Measurements from ENCODE around the gene TKTL2. TPM values are rescaled to one million over a fixed set of nuclear protein-coding genes. Genes with fewer than 3 reads are reported as not detected.
A peak's percentile ranks its signal among the peaks of the same experiment; 100 is the strongest.

The TKTL2 gene
- total and polyA plus RNA-seq, 11 donors: not detected

- WGBS, 4 donors: 91 to 96% (median 94%) methylated on average over 6 of the region's 6 CpGs
- TF ChIP-seq, protein P1, sequence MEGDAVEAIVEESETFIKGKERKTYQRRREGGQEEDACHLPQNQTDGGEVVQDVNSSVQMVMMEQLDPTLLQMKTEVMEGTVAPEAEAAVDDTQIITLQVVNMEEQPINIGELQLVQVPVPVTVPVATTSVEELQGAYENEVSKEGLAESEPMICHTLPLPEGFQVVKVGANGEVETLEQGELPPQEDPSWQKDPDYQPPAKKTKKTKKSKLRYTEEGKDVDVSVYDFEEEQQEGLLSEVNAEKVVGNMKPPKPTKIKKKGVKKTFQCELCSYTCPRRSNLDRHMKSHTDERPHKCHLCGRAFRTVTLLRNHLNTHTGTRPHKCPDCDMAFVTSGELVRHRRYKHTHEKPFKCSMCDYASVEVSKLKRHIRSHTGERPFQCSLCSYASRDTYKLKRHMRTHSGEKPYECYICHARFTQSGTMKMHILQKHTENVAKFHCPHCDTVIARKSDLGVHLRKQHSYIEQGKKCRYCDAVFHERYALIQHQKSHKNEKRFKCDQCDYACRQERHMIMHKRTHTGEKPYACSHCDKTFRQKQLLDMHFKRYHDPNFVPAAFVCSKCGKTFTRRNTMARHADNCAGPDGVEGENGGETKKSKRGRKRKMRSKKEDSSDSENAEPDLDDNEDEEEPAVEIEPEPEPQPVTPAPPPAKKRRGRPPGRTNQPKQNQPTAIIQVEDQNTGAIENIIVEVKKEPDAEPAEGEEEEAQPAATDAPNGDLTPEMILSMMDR (IDR thresholded peaks at IDR 0.05): no peak
- no peak for TF ChIP-seq POLR2A (IDR thresholded peaks at IDR 0.05)
- H3K27me3 ChIP-seq: no peaks in the 10 kb centered on the region
- H3K9me3 ChIP-seq: no peaks in the 10 kb centered on the region
- no peak overlapping the region for H3K4me3 ChIP-seq
- H3K27ac ChIP-seq: peak overlapping the region in 1 of 12 donors; percentile 92
- intact Hi-C loops (cut with DNase I): loop anchor here in 3 of 10 donors (5.0 to 10.0 kb wide), 2 partner anchors 318 to 326 kb away; partner anchors contain the start of gene NAF1 (in 2 of the 3)
- H3K4me1 ChIP-seq: peaks cover 0 to 22% (median 10%) of the 10 kb centered on the region in 12 donors
- peaks cover 0 to 2% (median 0%) of the 10 kb centered on the region in 9 donors for H3K36me3 ChIP-seq
- no peak for DNase-seq
- no peak for ATAC-seq
Observed at GRCh38 chr4:163492951-163493504, 19.5 kb upstream of the TKTL2 start.

DNA sequence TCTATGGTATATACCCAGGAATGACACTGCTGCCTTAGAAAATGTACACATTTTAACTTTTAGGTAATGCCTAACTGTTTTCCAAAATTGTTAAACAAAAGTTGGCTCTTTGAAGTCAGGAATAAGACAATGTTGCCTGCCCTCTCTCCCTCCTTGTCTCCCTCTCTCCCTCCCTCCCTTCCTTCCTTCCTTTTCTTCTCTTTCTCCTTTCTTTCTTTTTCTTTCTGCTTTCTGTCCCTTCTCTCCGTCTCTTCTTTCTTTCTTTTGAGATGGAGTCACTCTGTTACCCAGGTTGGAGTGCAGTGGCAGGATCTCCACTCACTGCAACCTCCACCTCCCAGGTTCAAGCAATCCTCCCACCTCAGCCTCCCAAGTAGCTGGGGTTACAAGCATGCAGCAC, 16.4 kb upstream of the TKTL2 start:
- TF ChIP-seq, protein P1 (IDR thresholded peaks at IDR 0.05): no peak
- no peak for TF ChIP-seq POLR2A (IDR thresholded peaks at IDR 0.05)
- DNase-seq: no peak
- H3K27me3 ChIP-seq: no peaks in the 10 kb centered on the region
- WGBS, 4 donors: 46 to 60% (median 57%) methylated on average over 1 of the region's 1 CpG
- no peak for ATAC-seq
- no peaks in the 10 kb centered on the region for H3K9me3 ChIP-seq
- intact Hi-C loops (cut with DNase I): loop anchor here in 7 of 10 donors (5.0 to 10.0 kb wide), 5 partner anchors 52 to 1242 kb away; partner anchors contain the start of gene NAF1 (in 2 of the 7)
- no peak overlapping the region for H3K4me3 ChIP-seq
- peaks cover 0 to 7% (median 0%) of the 10 kb centered on the region in 12 donors for H3K4me1 ChIP-seq
- H3K36me3 ChIP-seq: peaks cover 0 to 2% (median 0%) of the 10 kb centered on the region in 9 donors
- H3K27ac ChIP-seq: no peak overlapping the region

GRCh38 chr4:163486321-163486720, 12.8 kb upstream of the TKTL2 start:
- DNase-seq: no peak
- intact Hi-C loops (cut with DNase I): loop anchor here in 5 of 10 donors (5.0 kb wide), 3 partner anchors 56 to 1246 kb away; no protein-coding TSS in a partner anchor
- H3K4me3 ChIP-seq: no peak overlapping the region
- no peaks in the 10 kb centered on the region for H3K9me3 ChIP-seq
- 24 to 48% (median 47%) methylated on average over 1 of the region's 1 CpG for WGBS, 4 donors
- peaks cover 0 to 20% (median 0%) of the 10 kb centered on the region in 12 donors for H3K4me1 ChIP-seq
- no peak overlapping the region for H3K27ac ChIP-seq
- H3K36me3 ChIP-seq: no peaks in the 10 kb centered on the region
- ATAC-seq: no peak
- no peaks in the 10 kb centered on the region for H3K27me3 ChIP-seq
- no peak for TF ChIP-seq POLR2A (IDR thresholded peaks at IDR 0.05)
- TF ChIP-seq, protein P1 (IDR thresholded peaks at IDR 0.05): no peak

DNA sequence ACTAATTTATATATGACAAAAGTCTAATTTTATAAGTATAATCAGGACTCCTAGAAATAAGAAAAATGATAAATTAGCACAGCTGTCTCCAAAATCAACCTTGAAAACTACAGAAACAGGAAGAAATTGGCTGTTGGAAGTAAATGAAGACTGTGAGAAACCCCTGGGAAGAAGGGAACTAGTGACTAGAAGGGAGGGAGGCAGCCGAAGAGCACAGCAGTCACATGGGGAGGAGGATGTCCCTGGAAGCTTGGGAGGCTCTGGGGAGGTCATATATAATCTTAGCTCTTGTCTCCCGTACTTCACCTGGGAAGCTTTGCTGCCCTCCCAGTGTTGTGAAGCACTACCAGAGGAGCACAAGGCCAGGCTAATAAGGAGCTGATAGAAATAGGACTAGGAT, 12.0 kb upstream of the TKTL2 start:
- Histone ChIP-seq H3K36me3 (no peaks in the 10 kb centered on the region), H3K27ac (no peak overlapping the region), H3K27me3 (no peaks in the 10 kb centered on the region), H3K4me3 (no peak overlapping the region), H3K9me3 (no peaks in the 10 kb centered on the region), H3K4me1 (peaks cover 0 to 20% (median 0%) of the 10 kb centered on the region in 12 donors)
- ATAC-seq (no peak), DNase-seq (no peak)
- 34 to 60% (median 53%) methylated on average over 2 of the region's 2 CpGs for WGBS, 4 donors
- intact Hi-C loops (cut with DNase I): loop anchor here in 9 of 10 donors (1.0 to 5.0 kb wide), 6 partner anchors 57 to 1247 kb away; no protein-coding TSS in a partner anchor
- TF ChIP-seq, protein P1 (IDR thresholded peaks at IDR 0.05): no peak
- TF ChIP-seq POLR2A (IDR thresholded peaks at IDR 0.05): no peak
